OCI-LY3 (cell line): ENCODE measurements around the gene CYP3A4.

Experiments
- CTCF ChIP-seq: fragments of 200-600, 300-600 bp; sonication (generic); IDR thresholded peaks from 2 replicates; pipeline ENCODE4 v1.5.1; 2014; ENCODE audit warnings: antibody characterized with exemption, low read length, low read depth
- EZH2phosphoT487 ChIP-seq: fragments of 200-600 bp; shearing (Covaris generic); IDR thresholded peaks from 2 replicates; pipeline ENCODE4 v1.6.1; 2018; ENCODE audit warnings: antibody characterized with exemption, mixed run types, low read depth

- TF ChIP-seq CTCF, result no peak
- TF ChIP-seq EZH2phosphoT487, result no peak
These were observed 45.7 kb upstream of the CYP3A4 start for GRCh38 chr7:99829524-99830160.
